H1 (cell line): Measurements from ENCODE around the gene ANKFN1. TPM values are rescaled to one million over a fixed set of nuclear protein-coding genes. Genes with fewer than 3 reads are reported as not detected.
A peak's percentile ranks its signal among the peaks of the same experiment; 100 is the strongest.

Source experiments
- CTCF ChIA-PET: fragments of 300-600 bp; sonication (Branson Sonifier 250); formaldehyde crosslinking; loops from one replicate; lab custom pipeline; 2021; ENCODE audit not compliant: partially characterized antibody; lab: Charles Lee
- POLR2A ChIA-PET: fragments of 300-600 bp; sonication (Branson Sonifier 250); formaldehyde crosslinking; loops from one replicate; lab custom pipeline; 2021; ENCODE audit warnings: inconsistent platforms; ENCODE audit not compliant: partially characterized antibody; lab: Charles Lee
- DNase-seq, 2 experiments: peaks; one replicate each; pipeline versions ENCODE4 v3.0.0 to v3.0.0-alpha.2; 2010 to 2022; ENCODE audit warnings: low spot score in 2 of 2, low read depth in 1 of 2, mixed read lengths in 1 of 2
- FAIRE-seq: peaks from 2 replicates; lab custom pipeline; 2011; peaks lifted over from hg19 to GRCh38; lab: Jason Lieb, UNC
- H2AFZ ChIP-seq: 2 replicates; pipeline ENCODE4 v1.8.1; 2012; ENCODE audit warnings: low read length, inconsistent platforms
- H2AK5ac ChIP-seq: 2 replicates; pipeline ENCODE4 v1.6.1; 2013; ENCODE audit warnings: low read depth, low read length
- H2BK120ac ChIP-seq: replicated peaks from 2 replicates; pipeline ENCODE3; 2013; ENCODE audit warnings: low read depth, low read length, inconsistent platforms
- H2BK12ac ChIP-seq: 2 replicates; pipeline ENCODE4 v1.6.1; 2013; ENCODE audit warnings: low read depth, low read length
- H2BK15ac ChIP-seq: 2 replicates; pipeline ENCODE4 v1.6.1; 2013; ENCODE audit warnings: low read length
- H2BK20ac ChIP-seq: 2 replicates; pipeline ENCODE4 v1.6.1; 2013; ENCODE audit warnings: low read length
- H2BK5ac ChIP-seq: 2 replicates; pipeline ENCODE4 v1.6.1; 2013; ENCODE audit warnings: low read depth, low read length
- H3K14ac ChIP-seq: 2 replicates; pipeline ENCODE4 v1.6.1; 2013; ENCODE audit warnings: inconsistent platforms; ENCODE audit not compliant: insufficient read length
- H3K18ac ChIP-seq: 2 replicates; pipeline ENCODE4 v1.6.1; 2013; ENCODE audit warnings: low read length; ENCODE audit errors: extremely low read depth
- H3K23ac ChIP-seq: 2 replicates; pipeline ENCODE4 v1.6.1; 2013; ENCODE audit warnings: inconsistent platforms; ENCODE audit not compliant: insufficient read length
- H3K23me2 ChIP-seq: 2 replicates; pipeline ENCODE4 v1.6.1; 2013; ENCODE audit warnings: low read depth, low read length
- H3K27ac ChIP-seq: 2 replicates; pipeline ENCODE4 v1.6.1; 2011; ENCODE audit warnings: low read depth, low read length, inconsistent platforms
- H3K27me3 ChIP-seq, 4 experiments: replicated peaks in 1 of 4; 1 replicate in 1 of 4; 2 replicates in 3 of 4; pipeline versions ENCODE4 v1.6.1 to v1.8.1; 2011 to 2013; ENCODE audit warnings: low read length in 3 of 4, mild to moderate bottlenecking in 3 of 4, inconsistent platforms in 2 of 4, mixed read lengths in 2 of 4, moderate library complexity in 1 of 4; ENCODE audit not compliant: control insufficient read depth in 3 of 4, insufficient read depth in 3 of 4; ENCODE audit errors: extremely low read depth in 1 of 4
- H3K36me3 ChIP-seq, 4 experiments: 2 replicates each; pipeline versions ENCODE4 v1.6.1 to v1.8.1; 2011 to 2013; ENCODE audit warnings: mild to moderate bottlenecking in 4 of 4, low read length in 3 of 4, moderate library complexity in 2 of 4, control low read depth in 1 of 4, inconsistent platforms in 1 of 4; ENCODE audit not compliant: insufficient read depth in 4 of 4, control insufficient read depth in 2 of 4
- H3K4ac ChIP-seq: replicated peaks from 2 replicates; pipeline ENCODE3; 2013; ENCODE audit warnings: low read length, low read depth, mixed read lengths, inconsistent platforms; ENCODE audit not compliant: insufficient read length
- H3K4me1 ChIP-seq, 4 experiments: replicated peaks in 1 of 4; 1 replicate in 1 of 4; 2 replicates in 3 of 4; pipeline versions ENCODE4 v1.6.1 to v1.8.1; 2011 to 2013; ENCODE audit warnings: low read length in 3 of 4, inconsistent platforms in 2 of 4, mixed read lengths in 1 of 4; ENCODE audit not compliant: insufficient read depth in 4 of 4, control insufficient read depth in 3 of 4
- H3K4me2 ChIP-seq, 2 experiments: 2 replicates each; pipeline versions ENCODE4 v1.6.1 to v1.8.1; 2011 to 2013; ENCODE audit warnings: low read depth in 2 of 2, low read length in 2 of 2, control low read depth in 1 of 2, inconsistent platforms in 1 of 2, mild to moderate bottlenecking in 1 of 2; ENCODE audit not compliant: insufficient read depth in 1 of 2
- H3K4me3 ChIP-seq, 4 experiments: fragments of 200-600, 300-600 bp in 1 of 4; sonication (generic), shearing (Covaris generic), sonication (Bioruptor Twin) in 1 of 4; 2 replicates each; pipeline versions ENCODE4 v1.5.1 to v1.8.1; 2011 to 2016; ENCODE audit warnings: low read length in 4 of 4, low read depth in 3 of 4, control low read depth in 2 of 4, inconsistent platforms in 2 of 4, mild to moderate bottlenecking in 2 of 4, mixed read lengths in 1 of 4, moderate library complexity in 1 of 4; ENCODE audit not compliant: insufficient read depth in 2 of 4; ENCODE audit errors: extremely low read depth in 1 of 4
- H3K56ac ChIP-seq: replicated peaks from 2 replicates; pipeline ENCODE3; 2013; ENCODE audit warnings: low read depth, mild to moderate bottlenecking, mixed read lengths, low read length, inconsistent platforms; ENCODE audit not compliant: insufficient read length
- H3K79me1 ChIP-seq: 2 replicates; pipeline ENCODE4 v1.6.1; 2013; ENCODE audit warnings: low read depth, low read length, control low read depth
- H3K79me2 ChIP-seq, 2 experiments: 2 replicates each; pipeline versions ENCODE4 v1.6.1 to v1.8.1; 2012 to 2013; ENCODE audit warnings: low read length in 2 of 2, mild to moderate bottlenecking in 2 of 2, inconsistent platforms in 1 of 2; ENCODE audit not compliant: insufficient read depth in 2 of 2, control insufficient read depth in 1 of 2
- H3K9ac ChIP-seq, 4 experiments: replicated peaks in 1 of 4; 1 replicate in 1 of 4; 2 replicates in 3 of 4; pipeline versions ENCODE4 v1.6.1 to v1.8.1; 2011 to 2013; ENCODE audit warnings: low read depth in 3 of 4, low read length in 3 of 4, control low read depth in 2 of 4, mild to moderate bottlenecking in 2 of 4, moderate library complexity in 2 of 4, inconsistent platforms in 1 of 4; ENCODE audit errors: extremely low read depth in 1 of 4
- H3K9me3 ChIP-seq, 2 experiments: 2 replicates each; pipeline versions ENCODE4 v1.6.1 to v1.8.1; 2012 to 2013; ENCODE audit warnings: mild to moderate bottlenecking in 2 of 2, moderate library complexity in 2 of 2, control low read depth in 1 of 2, inconsistent platforms in 1 of 2, low read depth in 1 of 2, low read length in 1 of 2, mixed read lengths in 1 of 2; ENCODE audit not compliant: insufficient read depth in 2 of 2
- H4K20me1 ChIP-seq, 2 experiments: replicated peaks in 1 of 2; 2 replicates each; pipeline versions ENCODE3 to v1.8.1; 2011 to 2013; ENCODE audit warnings: inconsistent platforms in 2 of 2, low read length in 2 of 2, mild to moderate bottlenecking in 1 of 2; ENCODE audit not compliant: insufficient read depth in 2 of 2, control insufficient read depth in 1 of 2
- H4K5ac ChIP-seq: 2 replicates; pipeline ENCODE4 v1.6.1; 2013; ENCODE audit warnings: low read length, low read depth, mixed read lengths, inconsistent platforms; ENCODE audit not compliant: insufficient read length
- H4K8ac ChIP-seq: 2 replicates; pipeline ENCODE4 v1.8.0; 2013; ENCODE audit warnings: mild to moderate bottlenecking, moderate library complexity, low read length, inconsistent platforms; ENCODE audit not compliant: insufficient read depth; ENCODE audit errors: extremely low read depth
- H4K91ac ChIP-seq: replicated peaks from 2 replicates; pipeline ENCODE3; 2013; ENCODE audit warnings: low read length, mixed read lengths, inconsistent platforms; ENCODE audit not compliant: insufficient read length
- BACH1 ChIP-seq: IDR thresholded peaks from 2 replicates; pipeline ENCODE4 v1.6.1; 2012; ENCODE audit warnings: low read length, improper control_type of control experiment
- GABPA ChIP-seq: IDR thresholded peaks from 2 replicates; pipeline ENCODE4 v1.6.1; 2011; ENCODE audit warnings: mild to moderate bottlenecking, low read length, moderate library complexity, borderline replicate concordance; ENCODE audit not compliant: insufficient read depth
- MAFK ChIP-seq: IDR thresholded peaks from 2 replicates; pipeline ENCODE4 v1.6.1; 2012; ENCODE audit warnings: low read depth, mild to moderate bottlenecking, improper control_type of control experiment, low read length
- WGBS, 2 experiments: shearing (Covaris generic) in 1 of 2; methylation state at CpG; one replicate each; pipeline versions ENCODE4 v1.1.6 to v1.1.7; 2013 to 2015; ENCODE audit warnings: low lambda C conversion rate in 2 of 2, mixed read lengths in 2 of 2, inconsistent platforms in 1 of 2, low coverage in 1 of 2, missing lambda C conversion rate in 1 of 2; ENCODE audit not compliant: insufficient replicate concordance in 2 of 2, insufficient coverage in 1 of 2, insufficient read length in 1 of 2; ENCODE audit errors: extremely low coverage in 1 of 2, missing lambda C conversion rate in 1 of 2; 5-methylcytosine and 5-hydroxymethylcytosine counted together
- polyA plus RNA-seq, 7 experiments: library from polyadenylated mRNA; depleted of rRNA in 3 of 7; stranded (reverse) in 5 of 7; unstranded in 2 of 7; fragments of >200 nt in 5 of 7; fragments of 200-250 nt in 2 of 7; gene quantifications; 1 replicate in 5 of 7; 2 replicates in 1 of 7; 4 replicates in 1 of 7; pipeline versions ENCODE4 v1.2.1 to v1.2.3, GENCODE V29; 2011 to 2013; ENCODE audit warnings: missing spikeins in 2 of 7, mixed read lengths in 2 of 7
- total RNA-seq: library from RNA; stranded (reverse); fragmentation: NEBNext Ultra II Directional; extraction: Animal tissue kit (Norgen Biotek cat#: 25700); gene quantifications from 2 replicates; pipeline ENCODE4 v1.2.1, GENCODE V29; 2021

ANKFN1 gene
- total and polyA plus RNA-seq, 2 of the 8 experiments (the other 6 are each of a cell fraction or from before 2014, with no cell fraction given): not detected

GRCh38 chr17:56222255-56222654 lies 69.0 kb downstream of the ANKFN1 start:
- H2AFZ ChIP-seq: peak overlapping the region; percentile 68
- peaks cover 0 to 5% (median under 1%) of the 10 kb centered on the region in 4 experiments; a peak in 2 of 7 replicates for H3K4me1 ChIP-seq
- 0 out of 2 replicates have a peak overlapping the region, but pooled peaks have one; percentile 71 for H2BK12ac ChIP-seq
- no peaks in the 10 kb centered on the region for H3K27me3 ChIP-seq
- H3K79me2 ChIP-seq: no peaks in the 10 kb centered on the region
- H2BK5ac ChIP-seq: peak overlapping the region; percentile 26; the same call in 1 of the 2 replicates
- H3K14ac ChIP-seq: no peak overlapping the region
- H2BK15ac ChIP-seq: no peak overlapping the region
- no peaks in the 10 kb centered on the region for H4K20me1 ChIP-seq
- H3K9me3 ChIP-seq: no peaks in the 10 kb centered on the region
- H3K23ac ChIP-seq: no peak overlapping the region
- ChIA-PET POLR2A (no interaction called here), CTCF (no interaction called here)
- no peak overlapping the region for H4K8ac ChIP-seq
- peak; percentile 88 for TF ChIP-seq BACH1
- no peak for TF ChIP-seq GABPA
- TF ChIP-seq MAFK: peak; percentile 88
- 0 out of 2 replicates have a peak overlapping the region, but pooled peaks have one; percentile 26 for H3K27ac ChIP-seq
- WGBS, 2 experiments: 88% methylated on average over 1 of the region's 1 CpG; no CpG with 5 or more reads in 1 of the 2 experiments
- no peak overlapping the region for H4K5ac ChIP-seq
- H3K4me3 ChIP-seq: no peak overlapping the region
- no peak overlapping the region for H3K18ac ChIP-seq
- no peaks in the 10 kb centered on the region for H3K36me3 ChIP-seq
- no peak overlapping the region for H3K4ac ChIP-seq
- no peak overlapping the region; the same call in 1 of the 2 replicates for H2BK20ac ChIP-seq
- no peak overlapping the region for H3K9ac ChIP-seq
- no peaks in the 10 kb centered on the region for H3K23me2 ChIP-seq
- H2BK120ac ChIP-seq: no peak overlapping the region
- no peak for DNase-seq
- FAIRE-seq: no peak
- H3K56ac ChIP-seq: no peak overlapping the region
- no peak overlapping the region for H4K91ac ChIP-seq
- no peaks in the 10 kb centered on the region for H3K79me1 ChIP-seq
- no peak overlapping the region for H3K4me2 ChIP-seq
- no peak overlapping the region for H2AK5ac ChIP-seq
